ENCODE data around the gene SUPT3H. TPM values are rescaled to one million over a fixed set of nuclear protein-coding genes. Genes with fewer than 3 reads are reported as not detected.

Gene SUPT3H
- total and polyA plus RNA-seq, 2 of the 13 experiments (the other 11 are each of a cell fraction or from before 2014, with no cell fraction given): 11.9 to 36.1 TPM

DNA sequence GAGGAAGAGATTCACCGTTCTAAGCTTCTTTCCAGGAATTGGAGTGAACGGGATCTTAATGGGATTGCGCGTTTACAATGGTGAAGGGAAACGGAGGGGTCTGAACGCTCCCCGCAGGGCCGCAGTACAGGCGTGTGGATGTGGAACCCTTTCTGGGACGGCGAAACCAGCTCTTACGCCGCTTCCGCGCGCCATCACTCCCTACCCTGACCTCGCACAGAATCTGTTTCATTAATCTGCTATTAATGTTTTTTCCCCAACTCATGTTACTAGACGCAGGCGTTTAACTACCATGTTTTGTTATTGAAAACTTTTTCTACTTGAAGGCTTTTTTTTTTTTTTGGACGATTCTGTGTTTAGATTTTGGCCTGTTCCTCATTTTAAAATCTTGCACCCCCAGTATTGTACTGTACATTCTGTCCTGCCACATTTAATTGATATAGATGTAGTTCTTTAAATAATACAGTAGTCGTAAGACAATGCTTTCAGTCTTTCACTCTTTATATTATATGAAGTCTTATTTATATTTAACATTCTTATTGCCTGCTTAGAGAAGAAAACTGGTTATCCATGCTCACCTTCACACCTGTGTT is 696 bp upstream of the SUPT3H start:
- H3K4me1 ChIP-seq (ENCODE audit: insufficient read depth, low read length): peaks cover 32% of the 10 kb centered on the region
- H3K4me3 ChIP-seq (replicated peaks in 1 of 3; ENCODE audit: insufficient read depth in 1 of 3, low read depth in 2 of 3, low read length in 3 of 3): peak overlapping the region; percentile 79 to 81 (median 80)
- peaks cover 31% of the 10 kb centered on the region for H3K79me2 ChIP-seq (ENCODE audit: insufficient read depth, low read length)
- FAIRE-seq (no peak), ATAC-seq (peak; percentile 51), DNase-seq (ENCODE audit: low spot score) (no peak)
- 22% methylated on average over 21 of the region's 21 CpGs for WGBS (ENCODE audit: low lambda C conversion rate)
- H2AFZ ChIP-seq (ENCODE audit: low read length): peak overlapping the region; percentile 98
- intact Hi-C loops (cut with micrococcal nuclease; ENCODE audit: unreplicated experiment): loop anchor here (5.0 to 10.0 kb wide), 3 partner anchors 181 to 721 kb away; no protein-coding TSS in a partner anchor
- no peaks in the 10 kb centered on the region; a peak in 1 of 5 replicates for H3K27me3 ChIP-seq (ENCODE audit: control insufficient read depth in 1 of 2, insufficient read depth in 2 of 2, low read length in 2 of 2)
- H4K20me1 ChIP-seq (ENCODE audit: insufficient read depth, low read length): no peaks in the 10 kb centered on the region
- ChIA-PET CTCF (ENCODE audit: low intra/inter-chr PET ratio, low total read pairs) (no interaction called here), POLR2A (interaction anchor here (0.7 to 2.2 kb wide), 31 partner anchors 8 to 991 kb away, joined by 3 to 12 read pairs (median 4); partner anchors contain the start of gene CDC5L)
- peak overlapping the region; percentile 94 for H3K4me2 ChIP-seq (ENCODE audit: low read depth, low read length)
- TSS peak; percentile 93 for BruUV-seq (replicated peaks)
- H3K36me3 ChIP-seq (replicated peaks in 1 of 2; ENCODE audit: control insufficient read depth in 1 of 2, insufficient read depth in 2 of 2, low read length in 2 of 2): no peaks in the 10 kb centered on the region
- H3K27ac ChIP-seq (ENCODE audit: extremely low read length, insufficient read depth, low read length): peak overlapping the region; percentile 96
- in situ Hi-C loops (cut with HindIII; ENCODE audit: extremely low pct_ligation_motif_present, low pct_unique_long_range_greater_than_20kb): no loop called here
- H3K9ac ChIP-seq (ENCODE audit: insufficient read depth, low read depth, low read length): peak overlapping the region; percentile 85
- no peaks in the 10 kb centered on the region for H3K9me3 ChIP-seq (ENCODE audit: low read length)
- TF ChIP-seq, protein P1, sequence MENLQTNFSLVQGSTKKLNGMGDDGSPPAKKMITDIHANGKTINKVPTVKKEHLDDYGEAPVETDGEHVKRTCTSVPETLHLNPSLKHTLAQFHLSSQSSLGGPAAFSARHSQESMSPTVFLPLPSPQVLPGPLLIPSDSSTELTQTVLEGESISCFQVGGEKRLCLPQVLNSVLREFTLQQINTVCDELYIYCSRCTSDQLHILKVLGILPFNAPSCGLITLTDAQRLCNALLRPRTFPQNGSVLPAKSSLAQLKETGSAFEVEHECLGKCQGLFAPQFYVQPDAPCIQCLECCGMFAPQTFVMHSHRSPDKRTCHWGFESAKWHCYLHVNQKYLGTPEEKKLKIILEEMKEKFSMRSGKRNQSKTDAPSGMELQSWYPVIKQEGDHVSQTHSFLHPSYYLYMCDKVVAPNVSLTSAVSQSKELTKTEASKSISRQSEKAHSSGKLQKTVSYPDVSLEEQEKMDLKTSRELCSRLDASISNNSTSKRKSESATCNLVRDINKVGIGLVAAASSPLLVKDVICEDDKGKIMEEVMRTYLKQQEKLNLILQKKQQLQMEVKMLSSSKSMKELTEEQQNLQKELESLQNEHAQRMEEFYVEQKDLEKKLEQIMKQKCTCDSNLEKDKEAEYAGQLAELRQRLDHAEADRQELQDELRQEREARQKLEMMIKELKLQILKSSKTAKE (CRISPR knock-in tag; IDR thresholded peaks at IDR 0.05; ENCODE audit: borderline replicate concordance): no peak
- TF ChIP-seq, protein P2, sequence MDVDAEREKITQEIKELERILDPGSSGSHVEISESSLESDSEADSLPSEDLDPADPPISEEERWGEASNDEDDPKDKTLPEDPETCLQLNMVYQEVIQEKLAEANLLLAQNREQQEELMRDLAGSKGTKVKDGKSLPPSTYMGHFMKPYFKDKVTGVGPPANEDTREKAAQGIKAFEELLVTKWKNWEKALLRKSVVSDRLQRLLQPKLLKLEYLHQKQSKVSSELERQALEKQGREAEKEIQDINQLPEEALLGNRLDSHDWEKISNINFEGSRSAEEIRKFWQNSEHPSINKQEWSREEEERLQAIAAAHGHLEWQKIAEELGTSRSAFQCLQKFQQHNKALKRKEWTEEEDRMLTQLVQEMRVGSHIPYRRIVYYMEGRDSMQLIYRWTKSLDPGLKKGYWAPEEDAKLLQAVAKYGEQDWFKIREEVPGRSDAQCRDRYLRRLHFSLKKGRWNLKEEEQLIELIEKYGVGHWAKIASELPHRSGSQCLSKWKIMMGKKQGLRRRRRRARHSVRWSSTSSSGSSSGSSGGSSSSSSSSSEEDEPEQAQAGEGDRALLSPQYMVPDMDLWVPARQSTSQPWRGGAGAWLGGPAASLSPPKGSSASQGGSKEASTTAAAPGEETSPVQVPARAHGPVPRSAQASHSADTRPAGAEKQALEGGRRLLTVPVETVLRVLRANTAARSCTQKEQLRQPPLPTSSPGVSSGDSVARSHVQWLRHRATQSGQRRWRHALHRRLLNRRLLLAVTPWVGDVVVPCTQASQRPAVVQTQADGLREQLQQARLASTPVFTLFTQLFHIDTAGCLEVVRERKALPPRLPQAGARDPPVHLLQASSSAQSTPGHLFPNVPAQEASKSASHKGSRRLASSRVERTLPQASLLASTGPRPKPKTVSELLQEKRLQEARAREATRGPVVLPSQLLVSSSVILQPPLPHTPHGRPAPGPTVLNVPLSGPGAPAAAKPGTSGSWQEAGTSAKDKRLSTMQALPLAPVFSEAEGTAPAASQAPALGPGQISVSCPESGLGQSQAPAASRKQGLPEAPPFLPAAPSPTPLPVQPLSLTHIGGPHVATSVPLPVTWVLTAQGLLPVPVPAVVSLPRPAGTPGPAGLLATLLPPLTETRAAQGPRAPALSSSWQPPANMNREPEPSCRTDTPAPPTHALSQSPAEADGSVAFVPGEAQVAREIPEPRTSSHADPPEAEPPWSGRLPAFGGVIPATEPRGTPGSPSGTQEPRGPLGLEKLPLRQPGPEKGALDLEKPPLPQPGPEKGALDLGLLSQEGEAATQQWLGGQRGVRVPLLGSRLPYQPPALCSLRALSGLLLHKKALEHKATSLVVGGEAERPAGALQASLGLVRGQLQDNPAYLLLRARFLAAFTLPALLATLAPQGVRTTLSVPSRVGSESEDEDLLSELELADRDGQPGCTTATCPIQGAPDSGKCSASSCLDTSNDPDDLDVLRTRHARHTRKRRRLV (CRISPR knock-in tag; IDR thresholded peaks at IDR 0.05): no peak
- TF ChIP-seq ZSCAN30 (CRISPR knock-in tag; IDR thresholded peaks at IDR 0.05): no peak
- TF ChIP-seq KAT8 (CRISPR knock-in tag; IDR thresholded peaks at IDR 0.05): peak; percentile 62
- TF ChIP-seq HOXA5 (CRISPR knock-in tag; IDR thresholded peaks at IDR 0.05): no peak
- 0 out of 2 replicates have a peak, but pooled peaks have one; percentile 7 for TF ChIP-seq SNAPC2 (CRISPR knock-in tag; IDR thresholded peaks at IDR 0.05)
- TF ChIP-seq, protein P3, sequence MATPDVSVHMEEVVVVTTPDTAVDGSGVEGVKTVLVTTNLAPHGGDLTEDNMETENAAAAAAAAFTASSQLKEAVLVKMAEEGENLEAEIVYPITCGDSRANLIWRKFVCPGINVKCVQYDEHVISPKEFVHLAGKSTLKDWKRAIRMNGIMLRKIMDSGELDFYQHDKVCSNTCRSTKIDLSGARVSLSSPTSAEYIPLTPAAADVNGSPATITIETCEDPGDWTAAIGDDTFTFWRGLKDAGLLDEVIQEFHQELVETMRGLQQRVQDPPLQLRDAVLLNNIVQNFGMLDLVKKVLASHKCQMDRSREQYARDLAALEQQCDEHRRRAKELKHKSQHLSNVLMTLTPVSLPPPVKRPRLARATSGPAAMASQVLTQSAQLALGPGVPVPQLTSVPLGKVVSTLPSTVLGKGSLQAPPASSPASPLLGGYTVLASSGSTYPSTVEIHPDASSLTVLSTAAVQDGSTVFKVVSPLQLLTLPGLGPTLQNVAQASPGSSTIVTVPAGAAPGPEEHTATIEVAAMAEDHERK (CRISPR knock-in tag; IDR thresholded peaks at IDR 0.05; ENCODE audit: low read depth): no peak
- 0 out of 2 replicates have a peak, but pooled peaks have one; percentile 3 for TF ChIP-seq CCDC6 (CRISPR knock-in tag; IDR thresholded peaks at IDR 0.05)
- peak; percentile 30 for TF ChIP-seq PRPF4 (IDR thresholded peaks at IDR 0.05; ENCODE audit: low read depth, low read length, poor library complexity, severe bottlenecking)
- TF ChIP-seq, protein P4, sequence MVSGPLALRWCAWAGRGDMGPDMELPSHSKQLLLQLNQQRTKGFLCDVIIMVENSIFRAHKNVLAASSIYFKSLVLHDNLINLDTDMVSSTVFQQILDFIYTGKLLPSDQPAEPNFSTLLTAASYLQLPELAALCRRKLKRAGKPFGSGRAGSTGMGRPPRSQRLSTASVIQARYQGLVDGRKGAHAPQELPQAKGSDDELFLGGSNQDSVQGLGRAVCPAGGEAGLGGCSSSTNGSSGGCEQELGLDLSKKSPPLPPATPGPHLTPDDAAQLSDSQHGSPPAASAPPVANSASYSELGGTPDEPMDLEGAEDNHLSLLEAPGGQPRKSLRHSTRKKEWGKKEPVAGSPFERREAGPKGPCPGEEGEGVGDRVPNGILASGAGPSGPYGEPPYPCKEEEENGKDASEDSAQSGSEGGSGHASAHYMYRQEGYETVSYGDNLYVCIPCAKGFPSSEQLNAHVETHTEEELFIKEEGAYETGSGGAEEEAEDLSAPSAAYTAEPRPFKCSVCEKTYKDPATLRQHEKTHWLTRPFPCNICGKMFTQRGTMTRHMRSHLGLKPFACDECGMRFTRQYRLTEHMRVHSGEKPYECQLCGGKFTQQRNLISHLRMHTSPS (CRISPR knock-in tag; IDR thresholded peaks at IDR 0.05; ENCODE audit: low read depth): no peak

All from HepG2 (cell line).